ENCODE data around the gene FAM20C.

FAM20C gene

DNA sequence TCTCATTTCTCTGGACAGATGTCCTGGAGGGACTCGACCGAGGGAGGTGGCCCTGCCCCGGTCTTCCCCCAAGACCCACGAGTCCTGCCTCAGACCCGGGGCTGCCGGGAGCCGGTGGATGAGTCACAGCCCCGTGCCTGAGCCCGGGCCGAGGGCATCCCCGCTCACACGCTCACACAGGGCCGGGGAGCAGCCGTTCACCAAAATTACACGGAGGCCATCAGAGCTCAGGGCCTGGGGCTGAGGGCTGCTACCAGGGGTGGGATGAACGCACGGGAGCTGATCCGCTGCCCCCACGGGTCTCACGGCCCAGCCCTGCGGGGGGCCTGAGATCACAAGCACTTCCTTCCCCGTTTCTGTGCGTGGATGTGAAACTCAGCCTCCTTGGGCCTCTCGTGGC, 17.5 kb downstream of the FAM20C start:
- DNase-seq (ENCODE audit: low spot score), result no peak

- DNase-seq (ENCODE audit: low spot score), result no peak
Observed at GRCh38 chr7:210401-210925, 18.1 kb downstream of the FAM20C start.

- DNase-seq (ENCODE audit: low spot score), result no peak
Observed at GRCh38 chr7:211033-211714, 18.8 kb downstream of the FAM20C start.

GRCh38 chr7:211715-212058, 19.3 kb downstream of the FAM20C start:
- no peak for DNase-seq (ENCODE audit: low spot score)

DNA sequence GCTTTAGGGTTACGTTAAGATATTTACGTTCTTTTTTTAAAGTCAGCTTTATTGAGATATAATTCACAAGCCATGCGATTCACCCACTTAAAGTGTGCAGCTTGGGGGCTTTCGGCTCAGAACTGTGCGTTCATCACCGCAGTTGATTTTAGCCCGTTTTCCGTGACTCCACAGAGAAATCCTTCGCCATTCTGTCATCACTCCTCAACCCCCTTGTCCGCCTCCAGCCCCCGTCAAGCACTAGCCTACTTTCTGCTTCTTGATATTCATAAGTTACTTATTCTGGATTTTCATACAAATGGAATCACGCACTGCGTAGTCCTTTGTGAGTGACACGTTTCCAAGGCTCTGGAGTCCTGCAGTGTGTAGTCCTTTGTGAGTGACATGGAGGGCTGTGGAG, 20.4 kb downstream of the FAM20C start:
- DNase-seq (ENCODE audit: low spot score), result no peak

DNA sequence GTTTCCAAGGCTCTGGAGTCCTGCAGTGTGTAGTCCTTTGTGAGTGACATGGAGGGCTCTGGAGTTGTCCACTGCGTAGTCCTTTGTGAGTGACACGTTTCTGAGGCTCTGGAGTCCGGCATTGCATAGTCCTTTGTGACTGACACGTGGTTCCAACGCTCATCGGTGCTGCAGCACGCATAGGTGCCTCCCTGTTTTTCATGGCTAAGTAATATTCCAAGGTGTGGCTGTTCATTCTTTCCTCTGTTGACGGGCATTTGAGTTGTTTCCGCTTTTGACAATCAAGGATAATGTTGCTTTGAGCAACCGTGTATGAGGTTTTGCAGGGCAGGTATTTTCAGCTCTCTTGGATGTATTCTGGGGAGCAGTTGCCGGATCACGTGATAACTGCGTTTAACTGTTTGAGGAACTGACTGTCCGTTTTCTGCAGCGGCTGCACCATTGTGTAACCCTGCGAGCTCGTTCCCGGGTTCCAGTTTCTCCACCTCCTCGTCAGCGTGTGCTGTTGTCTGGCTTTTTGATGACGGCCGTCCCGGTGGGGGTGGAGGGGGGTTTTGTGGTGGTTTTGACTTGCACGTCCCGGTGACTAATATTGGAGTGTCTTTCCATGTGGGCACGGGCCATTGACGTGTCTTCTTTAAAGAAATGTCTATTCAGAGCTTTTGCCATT, 21.1 kb downstream of the FAM20C start:
- DNase-seq (ENCODE audit: low spot score), result no peak

GRCh38 chr7:214410-215212, 22.2 kb downstream of the FAM20C start:
- no peak for DNase-seq (ENCODE audit: low spot score)

GRCh38 chr7:216360-217300, 24.3 kb downstream of the FAM20C start:
- DNase-seq (ENCODE audit: low spot score), result no peak

GRCh38 chr7:217781-218180, 25.4 kb downstream of the FAM20C start:
- no peak for DNase-seq (ENCODE audit: low spot score)

DNA sequence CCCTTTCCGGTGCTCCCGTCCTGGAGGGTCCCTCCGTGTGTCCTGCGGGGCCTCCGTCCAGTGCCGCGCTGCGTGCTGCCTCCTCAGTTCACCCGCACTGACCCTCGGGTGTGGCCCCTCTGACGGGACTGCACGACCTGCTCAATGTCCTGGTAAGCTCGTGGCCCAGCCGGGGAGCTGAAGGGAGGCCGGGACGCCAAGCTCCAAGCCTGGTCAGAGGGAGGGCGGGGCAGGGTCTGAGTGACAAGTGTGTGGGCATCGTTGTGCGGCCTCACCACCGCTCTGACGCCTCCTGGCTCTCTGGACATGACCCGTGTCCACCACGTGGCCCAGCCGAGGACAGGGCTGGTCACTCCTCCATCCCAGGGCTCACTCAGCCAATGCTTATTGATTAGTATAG, 25.9 kb downstream of the FAM20C start:
- DNase-seq (ENCODE audit: low spot score), result no peak

DNA sequence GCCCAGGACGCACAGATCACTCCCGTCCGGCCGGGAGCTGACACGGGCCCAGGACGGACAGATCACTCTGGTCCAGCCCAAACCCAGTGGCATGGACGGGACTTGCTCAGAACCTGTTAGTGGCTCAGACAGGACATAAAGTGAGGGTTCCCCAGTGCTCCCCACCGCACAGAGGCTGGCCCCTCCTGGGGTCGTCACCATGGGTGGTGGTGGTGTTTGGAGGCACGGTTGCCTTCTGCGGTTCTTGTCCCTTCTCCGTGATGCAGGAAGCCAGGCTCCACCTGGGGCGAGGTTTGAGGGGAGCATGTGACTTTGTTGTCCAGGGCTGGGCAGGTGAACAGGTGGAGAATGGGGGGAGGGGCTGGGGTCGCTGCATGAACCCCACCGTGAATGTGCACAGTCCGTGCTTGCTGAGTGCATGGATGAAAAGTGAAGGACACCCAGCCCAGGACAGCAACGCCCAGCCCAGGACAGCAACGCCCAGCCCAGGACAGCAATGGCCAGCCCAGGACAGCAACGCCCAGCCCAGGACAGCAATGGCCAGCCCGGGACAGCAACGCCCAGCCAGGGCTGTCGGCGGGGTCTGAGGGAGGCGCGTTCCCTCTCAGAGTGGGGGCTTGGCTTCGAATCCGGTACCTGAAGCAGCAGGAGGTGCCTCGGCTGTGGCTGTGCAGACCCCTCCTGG, 26.7 kb downstream of the FAM20C start:
- no peak for DNase-seq (ENCODE audit: low spot score)

GRCh38 chr7:219581-220150, 27.3 kb downstream of the FAM20C start:
- DNase-seq (ENCODE audit: low spot score), result no peak

DNA sequence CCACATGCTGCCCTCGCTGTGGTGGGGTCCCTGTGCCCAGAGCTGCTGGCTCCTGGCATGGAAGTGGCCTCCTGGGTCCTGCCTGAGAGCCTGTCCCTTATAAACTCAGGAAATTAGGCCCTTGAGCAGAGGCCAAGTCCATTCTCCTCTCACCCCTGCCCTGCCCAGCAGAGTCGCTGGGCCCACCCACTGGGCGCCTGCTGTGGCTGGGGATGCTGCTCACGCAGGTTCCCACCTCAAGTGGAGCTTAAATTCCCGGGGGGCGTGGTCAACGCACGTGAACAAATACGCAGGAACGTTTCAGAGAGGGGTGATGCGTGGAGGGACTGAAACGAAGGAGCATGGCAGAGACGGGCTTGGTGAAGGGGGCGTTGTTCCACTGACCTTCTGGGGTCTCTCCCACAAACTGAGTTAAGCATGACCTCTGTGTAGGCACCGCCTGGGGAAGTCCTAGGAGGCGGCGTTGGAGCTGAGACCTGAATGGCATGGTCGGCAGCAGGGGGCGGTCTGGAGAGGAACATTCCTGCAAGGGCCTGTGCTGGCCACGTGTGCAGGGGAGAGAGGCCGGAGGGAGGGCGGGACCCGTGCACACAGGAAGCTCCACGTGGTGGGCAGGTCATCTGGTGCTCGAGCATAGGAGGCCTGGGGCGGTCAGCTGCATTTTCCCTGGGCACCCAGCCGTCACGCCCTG, 27.9 kb downstream of the FAM20C start:
- no peak for DNase-seq (ENCODE audit: low spot score)

- no peak for DNase-seq (ENCODE audit: low spot score)
Observed at GRCh38 chr7:221978-222715, 29.8 kb downstream of the FAM20C start.

GRCh38 chr7:222716-223041, 30.3 kb downstream of the FAM20C start:
- no peak for DNase-seq (ENCODE audit: low spot score)

DNA sequence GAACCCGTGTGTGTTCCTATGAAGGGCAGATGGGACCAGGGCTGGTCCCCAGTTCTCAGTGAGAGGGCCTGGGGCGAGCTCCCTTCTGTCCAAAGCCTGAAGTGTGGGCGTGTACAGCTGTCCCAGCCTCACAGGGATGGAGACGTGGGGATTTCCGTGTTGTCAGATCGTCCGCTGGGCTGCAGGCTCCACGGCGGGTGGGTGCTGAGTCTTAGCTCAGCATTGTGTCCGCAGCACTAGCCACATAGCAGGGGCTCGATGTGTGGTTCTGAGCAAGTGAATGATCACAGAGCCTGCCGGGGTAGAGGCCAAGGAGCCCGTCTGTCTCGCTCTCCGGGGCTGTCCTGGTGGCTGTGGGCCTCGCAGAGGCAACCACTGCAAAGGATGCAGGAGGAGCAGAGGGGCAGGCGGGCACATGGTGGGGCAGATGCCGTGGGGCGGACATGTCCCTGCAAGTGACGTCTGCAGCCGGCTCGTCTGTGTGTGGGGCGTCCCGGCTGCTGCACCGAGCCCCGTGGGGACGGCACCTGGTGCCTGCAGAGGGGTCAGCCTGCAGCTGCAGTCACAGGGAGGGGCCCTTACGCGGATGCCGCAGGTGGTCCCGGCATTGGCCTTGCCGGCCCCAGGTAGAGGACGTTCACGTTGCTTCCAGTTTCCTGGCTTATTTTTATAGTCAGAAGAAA, 30.9 kb downstream of the FAM20C start:
- DNase-seq (ENCODE audit: low spot score), result no peak

- DNase-seq (ENCODE audit: low spot score), result no peak
Observed at GRCh38 chr7:223861-224260, 31.5 kb downstream of the FAM20C start.

DNA sequence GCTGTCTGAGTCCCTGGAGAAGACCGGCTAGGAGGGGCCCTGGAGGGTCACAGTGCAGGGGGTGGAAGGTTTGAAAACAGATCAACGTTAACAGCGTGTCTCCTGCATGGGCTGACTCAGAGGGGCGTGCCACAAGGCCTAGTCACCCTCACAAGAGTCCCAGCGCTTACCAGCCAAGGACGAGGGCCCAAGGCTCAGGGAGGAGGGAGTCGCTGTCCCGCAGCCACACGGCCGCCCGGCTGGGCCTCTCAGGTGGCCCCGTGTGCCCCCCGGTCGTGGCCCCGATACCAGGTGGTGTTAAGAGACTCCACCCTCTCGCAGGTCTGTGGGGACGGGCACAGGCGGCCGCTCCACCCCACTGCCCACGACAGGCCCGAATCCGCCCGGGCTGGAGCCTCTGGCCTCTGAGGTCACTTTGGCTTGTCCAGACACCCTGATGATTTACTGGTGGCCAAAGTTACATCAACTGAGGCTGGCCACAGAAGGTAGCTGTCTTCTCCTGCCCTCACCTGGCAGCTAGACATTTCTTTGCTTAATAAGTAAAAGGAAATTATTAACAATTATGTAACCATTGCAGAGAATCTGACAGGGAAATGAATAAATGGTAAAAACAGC, 34.0 kb downstream of the FAM20C start:
- DNase-seq (ENCODE audit: low spot score), result no peak

GRCh38 chr7:227926-228325, 35.6 kb downstream of the FAM20C start:
- DNase-seq (ENCODE audit: low spot score), result no peak
